Measurements from ENCODE around the gene TSPOAP1. TPM values are rescaled to one million over a fixed set of nuclear protein-coding genes. Genes with fewer than 3 reads are reported as not detected.

Gene TSPOAP1
- total and polyA plus RNA-seq, 2 of the 13 experiments (the other 11 are each of a cell fraction or from before 2014, with no cell fraction given): not detected

DNA sequence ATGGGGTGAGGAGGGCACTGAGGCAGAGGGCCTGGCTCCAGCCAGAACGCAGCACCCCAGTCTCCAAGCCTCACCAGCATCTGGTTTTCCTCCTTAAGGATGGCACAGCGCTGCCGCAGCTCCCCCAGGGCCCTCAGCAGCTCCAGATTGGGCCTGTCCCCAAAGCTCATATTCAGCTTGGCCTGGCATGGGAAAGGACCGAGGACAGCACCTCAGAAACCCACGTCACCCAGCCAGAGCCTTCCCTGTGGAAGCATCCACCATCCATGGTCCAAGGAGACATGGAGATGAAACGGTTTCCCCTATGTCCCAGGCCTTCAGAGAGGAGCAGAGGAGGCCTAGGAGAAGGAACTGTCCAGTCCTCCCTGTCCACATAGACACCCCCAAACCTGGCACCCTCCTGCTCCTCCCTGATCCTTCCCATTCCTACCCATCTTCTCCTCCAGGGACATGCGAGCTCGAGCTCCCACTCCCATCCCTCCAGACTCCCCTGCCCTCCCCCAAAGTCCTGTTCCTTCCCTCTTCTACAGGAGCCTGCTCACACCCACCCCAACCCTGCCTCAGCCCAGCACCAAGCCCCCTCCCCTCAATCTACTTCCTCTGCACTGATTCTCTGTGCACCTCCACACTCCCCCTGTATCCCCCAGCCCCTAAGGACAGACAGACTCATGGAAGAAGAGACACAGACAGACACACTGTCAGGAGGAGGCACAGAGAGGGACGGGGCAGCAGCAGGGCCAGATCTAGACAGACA, 1.8 kb downstream of the TSPOAP1 start:
- TF ChIP-seq, protein P1, sequence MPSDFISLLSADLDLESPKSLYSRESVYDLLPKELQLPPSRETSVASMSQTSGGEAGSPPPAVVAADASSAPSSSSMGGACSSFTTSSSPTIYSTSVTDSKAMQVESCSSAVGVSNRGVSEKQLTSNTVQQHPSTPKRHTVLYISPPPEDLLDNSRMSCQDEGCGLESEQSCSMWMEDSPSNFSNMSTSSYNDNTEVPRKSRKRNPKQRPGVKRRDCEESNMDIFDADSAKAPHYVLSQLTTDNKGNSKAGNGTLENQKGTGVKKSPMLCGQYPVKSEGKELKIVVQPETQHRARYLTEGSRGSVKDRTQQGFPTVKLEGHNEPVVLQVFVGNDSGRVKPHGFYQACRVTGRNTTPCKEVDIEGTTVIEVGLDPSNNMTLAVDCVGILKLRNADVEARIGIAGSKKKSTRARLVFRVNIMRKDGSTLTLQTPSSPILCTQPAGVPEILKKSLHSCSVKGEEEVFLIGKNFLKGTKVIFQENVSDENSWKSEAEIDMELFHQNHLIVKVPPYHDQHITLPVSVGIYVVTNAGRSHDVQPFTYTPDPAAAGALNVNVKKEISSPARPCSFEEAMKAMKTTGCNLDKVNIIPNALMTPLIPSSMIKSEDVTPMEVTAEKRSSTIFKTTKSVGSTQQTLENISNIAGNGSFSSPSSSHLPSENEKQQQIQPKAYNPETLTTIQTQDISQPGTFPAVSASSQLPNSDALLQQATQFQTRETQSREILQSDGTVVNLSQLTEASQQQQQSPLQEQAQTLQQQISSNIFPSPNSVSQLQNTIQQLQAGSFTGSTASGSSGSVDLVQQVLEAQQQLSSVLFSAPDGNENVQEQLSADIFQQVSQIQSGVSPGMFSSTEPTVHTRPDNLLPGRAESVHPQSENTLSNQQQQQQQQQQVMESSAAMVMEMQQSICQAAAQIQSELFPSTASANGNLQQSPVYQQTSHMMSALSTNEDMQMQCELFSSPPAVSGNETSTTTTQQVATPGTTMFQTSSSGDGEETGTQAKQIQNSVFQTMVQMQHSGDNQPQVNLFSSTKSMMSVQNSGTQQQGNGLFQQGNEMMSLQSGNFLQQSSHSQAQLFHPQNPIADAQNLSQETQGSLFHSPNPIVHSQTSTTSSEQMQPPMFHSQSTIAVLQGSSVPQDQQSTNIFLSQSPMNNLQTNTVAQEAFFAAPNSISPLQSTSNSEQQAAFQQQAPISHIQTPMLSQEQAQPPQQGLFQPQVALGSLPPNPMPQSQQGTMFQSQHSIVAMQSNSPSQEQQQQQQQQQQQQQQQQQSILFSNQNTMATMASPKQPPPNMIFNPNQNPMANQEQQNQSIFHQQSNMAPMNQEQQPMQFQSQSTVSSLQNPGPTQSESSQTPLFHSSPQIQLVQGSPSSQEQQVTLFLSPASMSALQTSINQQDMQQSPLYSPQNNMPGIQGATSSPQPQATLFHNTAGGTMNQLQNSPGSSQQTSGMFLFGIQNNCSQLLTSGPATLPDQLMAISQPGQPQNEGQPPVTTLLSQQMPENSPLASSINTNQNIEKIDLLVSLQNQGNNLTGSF (CRISPR knock-in tag; IDR thresholded peaks at IDR 0.05): no peak
- TF ChIP-seq, protein P2, sequence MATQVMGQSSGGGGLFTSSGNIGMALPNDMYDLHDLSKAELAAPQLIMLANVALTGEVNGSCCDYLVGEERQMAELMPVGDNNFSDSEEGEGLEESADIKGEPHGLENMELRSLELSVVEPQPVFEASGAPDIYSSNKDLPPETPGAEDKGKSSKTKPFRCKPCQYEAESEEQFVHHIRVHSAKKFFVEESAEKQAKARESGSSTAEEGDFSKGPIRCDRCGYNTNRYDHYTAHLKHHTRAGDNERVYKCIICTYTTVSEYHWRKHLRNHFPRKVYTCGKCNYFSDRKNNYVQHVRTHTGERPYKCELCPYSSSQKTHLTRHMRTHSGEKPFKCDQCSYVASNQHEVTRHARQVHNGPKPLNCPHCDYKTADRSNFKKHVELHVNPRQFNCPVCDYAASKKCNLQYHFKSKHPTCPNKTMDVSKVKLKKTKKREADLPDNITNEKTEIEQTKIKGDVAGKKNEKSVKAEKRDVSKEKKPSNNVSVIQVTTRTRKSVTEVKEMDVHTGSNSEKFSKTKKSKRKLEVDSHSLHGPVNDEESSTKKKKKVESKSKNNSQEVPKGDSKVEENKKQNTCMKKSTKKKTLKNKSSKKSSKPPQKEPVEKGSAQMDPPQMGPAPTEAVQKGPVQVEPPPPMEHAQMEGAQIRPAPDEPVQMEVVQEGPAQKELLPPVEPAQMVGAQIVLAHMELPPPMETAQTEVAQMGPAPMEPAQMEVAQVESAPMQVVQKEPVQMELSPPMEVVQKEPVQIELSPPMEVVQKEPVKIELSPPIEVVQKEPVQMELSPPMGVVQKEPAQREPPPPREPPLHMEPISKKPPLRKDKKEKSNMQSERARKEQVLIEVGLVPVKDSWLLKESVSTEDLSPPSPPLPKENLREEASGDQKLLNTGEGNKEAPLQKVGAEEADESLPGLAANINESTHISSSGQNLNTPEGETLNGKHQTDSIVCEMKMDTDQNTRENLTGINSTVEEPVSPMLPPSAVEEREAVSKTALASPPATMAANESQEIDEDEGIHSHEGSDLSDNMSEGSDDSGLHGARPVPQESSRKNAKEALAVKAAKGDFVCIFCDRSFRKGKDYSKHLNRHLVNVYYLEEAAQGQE (IDR thresholded peaks at IDR 0.05; ENCODE audit: borderline replicate concordance in 1 of 2, low read depth in 1 of 2, low read length in 2 of 2): peak in 1 of 2 experiments; percentile 18; a peak in 2 of 4 replicates
- TF ChIP-seq ZNF772 (CRISPR knock-in tag; IDR thresholded peaks at IDR 0.05) (no peak), SIX4 (CRISPR knock-in tag; IDR thresholded peaks at IDR 0.05) (no peak)
- intact Hi-C loops (cut with micrococcal nuclease; ENCODE audit: unreplicated experiment): no loop called here
- Histone ChIP-seq H3K27ac (ENCODE audit: extremely low read length, insufficient read depth, low read length) (no peak overlapping the region), H4K20me1 (ENCODE audit: insufficient read depth, low read length) (no peaks in the 10 kb centered on the region), H3K4me3 (replicated peaks in 1 of 3; ENCODE audit: insufficient read depth in 1 of 3, low read depth in 2 of 3, low read length in 3 of 3) (no peak overlapping the region), H3K27me3 (ENCODE audit: control insufficient read depth in 1 of 2, insufficient read depth in 2 of 2, low read length in 2 of 2) (peaks cover 26 to 73% of the 10 kb centered on the region in 2 experiments), H3K79me2 (ENCODE audit: insufficient read depth, low read length) (no peaks in the 10 kb centered on the region), H3K36me3 (replicated peaks in 1 of 2; ENCODE audit: control insufficient read depth in 1 of 2, insufficient read depth in 2 of 2, low read length in 2 of 2) (no peaks in the 10 kb centered on the region), H3K9me3 (ENCODE audit: low read length) (no peaks in the 10 kb centered on the region), H3K4me1 (ENCODE audit: insufficient read depth, low read length) (peaks cover 35% of the 10 kb centered on the region), H3K4me2 (ENCODE audit: low read depth, low read length) (no peak overlapping the region), H3K9ac (ENCODE audit: insufficient read depth, low read depth, low read length) (no peak overlapping the region), H2AFZ (ENCODE audit: low read length) (no peak overlapping the region)
- BruUV-seq (replicated peaks): no TSS peak
- POLR2A ChIA-PET: interaction anchor here (1.0 to 1.6 kb wide), 4 partner anchors 10 to 83 kb away, joined by 3 to 7 read pairs (median 4); partner anchors contain the start of gene SUPT4H1
- no peak for DNase-seq (ENCODE audit: low spot score)
- in situ Hi-C loops (cut with HindIII; ENCODE audit: extremely low pct_ligation_motif_present, low pct_unique_long_range_greater_than_20kb): no loop called here
- no peak for FAIRE-seq
- CTCF ChIA-PET (ENCODE audit: low intra/inter-chr PET ratio, low total read pairs): no interaction called here
- ATAC-seq: no peak
- 17% methylated on average over 8 of the region's 9 CpGs for WGBS (ENCODE audit: low lambda C conversion rate)

Data from HepG2 (cell line).